HUDEP-2 (cell line): ENCODE data around the gene GPC5.

ENCODE experiments used
- DNase-seq, 76 experiments: peaks; one replicate each; lab custom pipeline; 2025; ENCODE audit not compliant: unreplicated experiment in 76 of 76; lab: John Stamatoyannopoulos, UW

The GPC5 gene

GRCh38 chr13:92074658-92075057 is 676.2 kb downstream of the GPC5 start:
- peak in 3 of 76 experiments; percentile 1 to 6 (median 1) for DNase-seq

- no peak for DNase-seq
Measured at GRCh38 chr13:92097337-92097903, 699.0 kb downstream of the GPC5 start.

GRCh38 chr13:92101801-92102200 is 703.4 kb downstream of the GPC5 start:
- no peak for DNase-seq

GRCh38 chr13:92103689-92104153 is 705.3 kb downstream of the GPC5 start:
- no peak for DNase-seq

GRCh38 chr13:92122186-92122853 is 723.9 kb downstream of the GPC5 start:
- no peak for DNase-seq

- DNase-seq, result no peak
Measured at GRCh38 chr13:92126399-92126798, 728.0 kb downstream of the GPC5 start.

GRCh38 chr13:92135509-92135908 is 737.1 kb downstream of the GPC5 start:
- no peak for DNase-seq

- no peak for DNase-seq
Measured at GRCh38 chr13:92136449-92137155, 738.2 kb downstream of the GPC5 start.

- DNase-seq, result no peak
Measured at GRCh38 chr13:92137520-92137919, 739.1 kb downstream of the GPC5 start.

GRCh38 chr13:92143766-92144165 is 745.3 kb downstream of the GPC5 start:
- DNase-seq, result no peak

GRCh38 chr13:92150606-92151005 is 752.2 kb downstream of the GPC5 start:
- DNase-seq, result no peak

GRCh38 chr13:92158346-92158745 is 759.9 kb downstream of the GPC5 start:
- no peak for DNase-seq

GRCh38 chr13:92164822-92165221 is 766.4 kb downstream of the GPC5 start:
- DNase-seq, result peak in 22 of 76 experiments; percentile 0 to 62 (median 25)

- DNase-seq, result no peak
Measured at GRCh38 chr13:92172191-92172590, 773.8 kb downstream of the GPC5 start.

- no peak for DNase-seq
Measured at GRCh38 chr13:92173254-92173653, 774.8 kb downstream of the GPC5 start.

- peak in 12 of 76 experiments; percentile 1 to 39 (median 10) for DNase-seq
Measured at GRCh38 chr13:92175330-92175729, 776.9 kb downstream of the GPC5 start.

GRCh38 chr13:92177966-92178365 is 779.5 kb downstream of the GPC5 start:
- DNase-seq, result no peak

- no peak for DNase-seq
Measured at GRCh38 chr13:92179223-92179622, 780.8 kb downstream of the GPC5 start.

- peak in 18 of 76 experiments; percentile 1 to 50 (median 18) for DNase-seq
Measured at GRCh38 chr13:92187378-92187989, 789.1 kb downstream of the GPC5 start.

- no peak for DNase-seq
Measured at GRCh38 chr13:92188574-92188973, 790.2 kb downstream of the GPC5 start.

- no peak for DNase-seq
Measured at GRCh38 chr13:92196591-92197256, 798.3 kb downstream of the GPC5 start.
